ENCODE results near the gene CAND1.
"Not testable (repeated sequence)": the region's sequence is repeated elsewhere in the genome, so short reads cannot be mapped to it uniquely, and the experiment has no call there.

Gene CAND1

GRCh38 chr12:67284561-67284960, 15.4 kb downstream of the CAND1 start:
- no peak for DNase-seq

DNA sequence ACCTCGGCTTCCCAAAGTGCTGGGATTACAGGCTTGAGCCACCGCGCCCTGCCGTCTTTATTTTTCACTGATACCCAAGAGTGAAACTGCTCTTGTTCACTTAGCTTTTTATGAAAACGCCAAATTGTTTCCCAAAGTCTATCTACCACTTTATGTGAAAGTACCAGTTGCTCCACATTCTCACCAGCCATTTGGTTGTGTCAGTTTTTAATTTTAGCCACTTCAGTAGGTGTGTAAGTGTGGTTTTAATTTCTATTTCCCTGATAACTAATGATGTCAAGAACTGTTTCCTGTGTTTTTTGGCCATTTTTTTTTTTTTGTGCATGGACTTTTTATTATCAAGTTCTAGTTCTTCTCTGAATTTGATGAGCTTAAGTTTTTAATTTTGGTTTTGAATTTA, 17.1 kb downstream of the CAND1 start:
- no peak for DNase-seq

GRCh38 chr12:67287311-67287710, 18.2 kb downstream of the CAND1 start:
- no peak for DNase-seq

DNA sequence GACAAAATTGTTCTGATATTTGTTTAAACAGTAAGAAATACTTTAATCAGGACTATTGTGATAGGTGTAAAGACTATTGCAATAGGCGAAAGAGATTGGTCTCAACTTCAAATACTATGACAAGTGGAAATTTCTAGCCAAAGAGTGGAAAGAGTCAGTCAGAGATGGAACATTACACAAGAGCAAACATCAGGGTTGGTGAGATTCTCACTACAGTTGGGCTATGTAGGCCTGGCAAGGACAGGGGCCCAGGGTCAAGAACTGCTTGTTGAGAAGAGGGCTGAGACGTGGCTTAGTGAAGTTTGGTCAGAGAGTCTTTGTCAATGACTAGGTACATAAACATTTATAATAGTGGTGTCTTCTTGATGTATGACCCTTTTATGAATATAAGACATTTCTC, 19.4 kb downstream of the CAND1 start:
- no peak for DNase-seq

DNA sequence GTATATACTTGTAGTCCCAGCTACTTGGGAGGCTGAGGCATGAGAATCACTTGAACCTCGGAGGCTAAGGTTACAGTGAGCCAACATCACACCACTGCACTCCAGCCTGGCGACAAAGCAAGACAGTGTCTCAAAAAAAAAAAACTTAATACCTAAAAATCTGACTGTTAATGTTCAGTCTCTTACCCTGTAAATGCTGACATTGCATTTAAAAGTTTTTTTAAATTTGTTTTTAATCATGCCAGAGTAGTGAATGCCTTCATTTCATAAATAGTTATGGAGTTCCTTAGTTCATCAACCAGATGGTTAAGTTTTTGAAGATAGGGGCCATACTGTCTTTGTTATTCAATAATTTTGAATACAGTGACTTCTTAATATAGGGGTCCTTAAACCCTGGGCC, 21.2 kb downstream of the CAND1 start:
- DNase-seq = no peak

GRCh38 chr12:67299526-67299925, 30.4 kb downstream of the CAND1 start:
- peak; percentile 47 for DNase-seq

DNA sequence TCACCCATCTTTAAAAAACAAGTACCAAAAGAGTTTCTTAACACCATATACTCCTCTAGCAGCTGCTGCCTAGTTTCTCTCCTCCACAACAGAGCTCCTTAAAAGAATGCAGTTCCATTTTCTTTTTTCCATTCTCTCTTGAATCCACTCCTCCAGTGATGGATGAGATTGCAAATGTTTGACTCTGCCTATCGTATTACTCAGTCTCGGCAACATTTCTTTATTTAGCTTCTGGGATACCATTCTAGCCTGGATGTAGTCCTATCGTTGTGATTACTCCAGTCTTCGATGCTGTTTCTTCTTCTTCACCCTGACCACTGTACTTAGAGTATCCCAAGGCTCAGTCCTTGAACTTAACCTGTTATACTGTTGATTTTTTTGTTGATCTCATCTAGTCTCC, 30.8 kb downstream of the CAND1 start:
- peak; percentile 27 for DNase-seq

DNA sequence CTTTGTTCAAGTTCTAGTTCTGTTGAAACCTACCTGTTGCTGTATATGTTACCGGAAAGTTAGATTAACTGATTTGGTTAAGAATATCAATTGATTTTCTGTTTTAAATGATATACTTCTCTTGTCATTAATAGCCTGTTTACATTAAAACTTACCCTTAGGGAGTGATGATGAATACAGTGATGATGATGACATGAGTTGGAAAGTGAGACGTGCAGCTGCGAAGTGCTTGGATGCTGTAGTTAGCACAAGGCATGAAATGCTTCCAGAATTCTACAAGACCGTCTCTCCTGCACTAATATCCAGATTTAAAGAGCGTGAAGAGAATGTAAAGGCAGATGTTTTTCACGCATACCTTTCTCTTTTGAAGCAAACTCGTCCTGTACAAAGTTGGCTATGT, 33.0 kb downstream of the CAND1 start:
- no peak for DNase-seq

DNA sequence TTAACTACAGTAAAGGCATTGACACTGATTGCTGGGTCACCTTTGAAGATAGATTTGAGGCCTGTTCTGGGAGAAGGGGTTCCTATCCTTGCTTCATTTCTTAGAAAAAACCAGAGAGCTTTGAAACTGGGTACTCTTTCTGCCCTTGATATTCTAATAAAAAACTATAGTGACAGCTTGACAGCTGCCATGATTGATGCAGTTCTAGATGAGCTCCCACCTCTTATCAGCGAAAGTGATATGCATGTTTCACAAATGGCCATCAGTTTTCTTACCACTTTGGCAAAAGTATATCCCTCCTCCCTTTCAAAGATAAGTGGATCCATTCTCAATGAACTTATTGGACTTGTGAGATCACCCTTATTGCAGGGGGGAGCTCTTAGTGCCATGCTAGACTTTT, 36.4 kb downstream of the CAND1 start:
- no peak for DNase-seq

DNA sequence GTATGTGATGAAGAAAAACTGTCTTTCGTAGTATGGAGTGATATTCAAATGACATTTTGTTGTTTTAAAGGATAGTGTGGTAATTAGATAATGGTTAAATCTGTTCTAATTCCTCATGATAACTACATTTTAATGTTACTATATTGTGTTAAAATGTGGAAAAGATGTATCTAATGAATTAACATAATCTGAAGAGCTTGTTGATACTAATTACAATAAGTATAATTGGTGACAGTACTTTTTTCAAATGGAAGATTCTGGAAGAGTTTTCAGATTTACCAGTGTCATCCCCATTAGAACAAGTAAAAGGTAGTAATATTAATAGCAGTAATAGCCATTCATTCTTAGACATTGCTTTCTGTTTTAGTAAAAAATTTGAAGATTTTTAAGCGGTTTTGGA, 37.6 kb downstream of the CAND1 start:
- DNase-seq = no peak

DNA sequence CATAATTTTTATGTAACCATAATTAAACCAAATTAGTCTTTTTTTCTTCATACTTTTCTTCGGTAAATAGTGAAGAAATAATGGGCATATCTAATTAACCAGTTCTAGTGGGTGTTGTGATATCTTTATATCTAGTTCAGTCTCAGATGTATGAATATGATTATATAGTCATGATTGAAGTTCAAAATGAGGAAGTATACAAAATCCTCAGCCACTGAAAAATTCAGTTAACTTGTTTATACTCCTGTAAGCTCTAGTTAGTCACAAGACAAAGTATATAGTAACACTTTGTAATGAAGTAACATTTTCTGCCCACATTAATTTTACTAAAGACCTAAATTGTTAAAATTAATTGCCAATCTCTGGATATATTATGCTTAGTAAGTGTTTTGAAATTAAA, 46.5 kb downstream of the CAND1 start:
- no peak for DNase-seq

DNA sequence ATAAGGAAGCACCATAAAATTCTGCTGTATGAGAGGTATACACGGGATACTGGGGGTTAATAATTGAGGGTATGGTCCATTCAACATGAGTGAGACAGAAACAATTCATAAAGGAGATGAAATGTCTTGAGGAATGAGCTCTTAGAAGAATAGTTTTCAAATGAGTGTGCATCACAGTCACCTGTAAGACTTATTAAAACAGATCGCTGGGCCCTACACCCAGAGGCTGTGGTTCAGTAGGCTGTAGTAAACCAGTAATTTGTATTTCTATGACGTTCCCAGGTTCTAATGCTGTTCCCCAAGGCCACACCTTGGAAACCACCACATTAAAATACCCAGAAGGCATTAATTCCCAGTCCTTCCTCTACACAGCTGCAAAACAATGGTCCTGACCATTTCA, 49.6 kb downstream of the CAND1 start:
- no peak for DNase-seq

DNA sequence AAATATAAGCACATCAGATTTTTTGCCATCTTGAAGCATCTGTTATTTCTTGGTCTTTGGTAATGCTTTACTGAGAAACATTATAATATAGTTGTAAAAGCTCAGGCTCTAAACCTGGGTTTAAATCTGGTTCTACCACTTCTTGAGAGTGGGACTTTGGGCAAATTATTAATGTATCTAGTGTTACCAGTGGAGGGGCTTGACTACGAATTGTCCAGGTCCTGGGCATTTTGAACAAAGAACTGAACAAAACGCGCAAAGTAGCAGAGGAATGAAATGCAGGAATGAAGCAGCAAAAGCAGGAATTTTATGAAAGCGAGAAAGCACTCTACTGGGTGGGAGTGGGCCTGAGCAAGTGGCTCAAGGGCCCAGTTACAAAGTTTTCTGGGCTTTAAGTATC, 50.8 kb downstream of the CAND1 start:
- no peak for DNase-seq

GRCh38 chr12:67320614-67321295, 51.6 kb downstream of the CAND1 start:
- DNase-seq = no peak

DNA sequence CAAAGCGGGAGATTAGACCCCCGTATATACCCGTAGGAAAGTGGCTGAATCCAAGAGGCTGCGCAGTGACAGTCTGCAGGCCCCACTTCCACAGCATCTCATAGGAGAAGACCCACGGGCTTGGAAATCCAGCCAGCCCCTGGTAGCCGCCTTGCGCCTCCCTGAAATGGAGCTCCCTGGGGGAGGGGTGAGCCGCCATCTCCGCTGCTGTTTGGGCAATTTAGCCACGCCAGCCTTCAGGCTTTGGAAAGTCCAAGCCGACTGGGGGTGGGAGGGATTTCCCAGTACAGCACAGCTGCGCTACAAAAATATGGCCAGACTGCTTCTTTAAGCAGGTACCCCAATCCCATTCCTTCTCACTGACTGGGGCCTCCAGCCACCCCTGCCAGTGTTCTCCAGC, 53.4 kb downstream of the CAND1 start:
- no peak for DNase-seq

- DNase-seq = no peak
Measured at GRCh38 chr12:67323007-67323406, 53.8 kb downstream of the CAND1 start.

DNA sequence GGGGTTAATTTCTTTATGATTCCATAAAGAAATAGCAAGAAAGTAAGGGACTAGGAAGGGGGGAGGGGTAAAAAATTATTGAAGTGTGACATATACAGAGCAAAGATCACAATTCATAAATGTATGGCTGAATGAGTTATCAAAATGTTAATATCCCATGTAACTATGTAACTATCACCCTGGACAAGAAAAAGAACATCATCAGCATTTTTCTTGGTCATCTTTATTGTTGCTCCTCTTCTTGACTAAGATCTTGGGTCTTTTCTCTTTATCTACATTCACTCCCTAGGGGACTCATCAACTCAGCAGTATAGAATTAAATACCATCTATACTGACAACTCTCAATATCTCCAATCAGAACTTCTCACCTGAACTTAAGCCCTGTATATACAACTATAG, 57.5 kb downstream of the CAND1 start:
- no peak for DNase-seq

DNA sequence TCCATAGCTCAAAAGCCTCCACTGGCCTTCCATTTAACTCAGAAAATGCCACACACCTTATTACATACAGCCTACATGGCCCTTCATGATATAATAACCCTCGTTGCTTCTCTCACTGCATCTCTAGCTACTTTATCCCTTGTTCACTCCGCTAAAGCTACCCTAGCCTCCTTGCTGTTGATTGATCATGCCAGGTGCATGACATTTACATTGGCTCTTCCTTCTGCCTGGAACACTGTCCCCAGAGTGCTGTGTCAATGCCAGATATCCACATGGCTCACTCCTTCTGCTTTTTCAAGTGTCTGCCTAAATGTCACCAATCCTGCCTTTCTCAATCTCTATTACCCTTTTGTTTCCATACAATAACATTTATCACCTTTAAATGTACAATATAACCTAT, 58.3 kb downstream of the CAND1 start:
- peak; percentile 28 for DNase-seq

GRCh38 chr12:67331123-67331522, 62.0 kb downstream of the CAND1 start:
- DNase-seq = no peak

DNA sequence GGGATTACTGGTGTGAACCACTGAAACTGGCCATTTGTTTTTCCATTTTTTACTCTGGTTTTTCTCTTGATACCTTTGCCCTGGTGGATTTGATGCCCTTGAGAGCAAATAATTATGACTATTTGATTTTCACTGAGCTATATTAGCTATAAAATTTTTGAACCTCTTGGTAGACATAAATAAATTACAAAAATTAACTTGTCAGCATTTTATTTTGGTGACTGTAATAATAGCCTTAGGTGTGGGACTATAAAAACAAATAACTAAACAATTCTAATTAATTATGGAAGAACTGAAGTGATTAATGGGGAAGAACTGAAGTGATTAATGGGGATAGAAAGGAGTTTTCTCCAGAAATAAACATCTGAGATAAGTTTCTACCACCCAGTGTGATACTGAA, 62.7 kb downstream of the CAND1 start:
- DNase-seq = no peak

DNA sequence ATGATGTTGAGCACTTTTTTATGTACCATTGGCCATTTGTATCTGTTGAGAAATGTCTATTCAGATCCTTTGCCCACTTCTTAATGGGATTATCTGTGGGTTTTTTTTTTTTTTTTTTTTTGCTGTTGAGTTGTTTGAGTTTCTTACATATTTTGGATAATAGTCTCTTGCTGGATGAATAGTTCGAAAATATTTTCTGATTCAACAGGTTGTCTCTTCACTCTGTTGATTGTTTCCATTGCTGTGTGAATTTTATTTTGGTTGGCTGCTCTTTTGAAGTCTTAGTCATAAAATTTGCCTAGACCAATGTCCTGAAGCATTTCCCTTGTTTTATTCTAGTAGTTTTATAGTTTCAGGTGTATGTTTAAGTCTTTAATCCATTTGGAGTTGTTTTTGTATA, 64.5 kb downstream of the CAND1 start:
- DNase-seq = no peak

DNA sequence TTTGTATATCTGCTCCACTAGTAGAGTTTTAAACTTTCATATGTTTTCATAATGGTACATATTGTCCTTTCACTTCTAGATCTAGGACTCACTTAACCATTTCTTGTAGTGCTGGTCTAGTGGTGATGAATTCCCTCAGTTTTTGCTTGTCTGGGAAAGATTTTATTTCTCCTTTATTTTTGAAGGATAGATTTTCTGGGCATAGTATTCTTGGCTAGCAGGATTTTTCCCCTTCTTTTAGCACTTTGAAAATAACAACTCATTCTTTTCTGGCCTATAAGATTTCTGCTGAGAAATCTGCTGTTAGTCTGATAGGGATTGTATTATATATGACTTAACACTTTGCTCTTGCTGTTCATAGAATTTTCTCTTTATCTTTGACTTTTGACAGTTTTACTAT, 69.3 kb downstream of the CAND1 start:
- DNase-seq = no peak

- DNase-seq = no peak
Measured at GRCh38 chr12:67339530-67339929, 70.4 kb downstream of the CAND1 start.

DNA sequence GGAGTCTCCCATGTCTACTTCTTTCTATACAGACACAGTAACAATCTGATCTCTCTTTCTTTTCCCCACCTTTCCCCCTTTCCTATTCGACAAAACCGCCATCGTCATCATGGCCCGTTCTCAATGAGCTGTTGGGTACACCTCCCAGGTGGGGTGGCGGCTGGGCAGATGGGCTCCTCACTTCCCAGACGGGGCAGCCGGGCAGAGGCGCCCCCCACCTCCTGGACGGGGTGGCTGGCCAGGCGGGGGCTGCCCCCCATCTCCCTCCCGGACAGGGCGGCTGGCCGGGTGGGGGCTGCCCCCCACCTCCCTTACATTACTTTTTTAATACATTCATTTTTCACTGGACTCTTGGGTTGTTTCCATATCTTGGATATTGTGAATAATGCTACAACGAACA, 71.9 kb downstream of the CAND1 start:
- not testable (repeated sequence) for DNase-seq

- no peak for DNase-seq
Measured at GRCh38 chr12:67344979-67345710, 76.0 kb downstream of the CAND1 start.
